ENCODE measurements around the gene TIMM50. TPM values are rescaled to one million over a fixed set of nuclear protein-coding genes. Genes with fewer than 3 reads are reported as not detected.

The TIMM50 gene
- total and polyA plus RNA-seq, 2 of the 13 experiments (the other 11 are each of a cell fraction or from before 2014, with no cell fraction given): 91.1 to 92.5 TPM

GRCh38 chr19:39506944-39507714 lies 26.5 kb downstream of the TIMM50 start (continued):
- TF ChIP-seq TEF (CRISPR knock-in tag; IDR thresholded peaks at IDR 0.05): peak; percentile 89
- TF ChIP-seq FOXK2 (IDR thresholded peaks at IDR 0.05): no peak
- no peak for TF ChIP-seq ZKSCAN8 (CRISPR knock-in tag; IDR thresholded peaks at IDR 0.05; ENCODE audit: borderline replicate concordance)
- TF ChIP-seq RELA (CRISPR knock-in tag; IDR thresholded peaks at IDR 0.05): peak; percentile 66; the same call in 1 of the 2 replicates
- peak; percentile 87 for TF ChIP-seq ZHX1 (CRISPR knock-in tag; IDR thresholded peaks at IDR 0.05; ENCODE audit: low read depth)
- peak; percentile 85 for TF ChIP-seq REPIN1 (CRISPR knock-in tag; IDR thresholded peaks at IDR 0.05; ENCODE audit: borderline replicate concordance, low read depth)
- no peak for TF ChIP-seq U2AF2 (IDR thresholded peaks at IDR 0.05; ENCODE audit: low read depth, low read length)
- no peak for TF ChIP-seq SNAI1 (CRISPR knock-in tag; IDR thresholded peaks at IDR 0.05; ENCODE audit: borderline replicate concordance)
- TF ChIP-seq ZNF441 (CRISPR knock-in tag; IDR thresholded peaks at IDR 0.05; ENCODE audit: borderline replicate concordance): peak; percentile 80
- peak; percentile 79 for TF ChIP-seq PRDM15 (CRISPR knock-in tag; IDR thresholded peaks at IDR 0.05)
- peak; percentile 91 for TF ChIP-seq EEA1 (CRISPR knock-in tag; IDR thresholded peaks at IDR 0.05; ENCODE audit: borderline replicate concordance)
- peak; percentile 57 for TF ChIP-seq ZNF629 (CRISPR knock-in tag; conservative IDR thresholded peaks at IDR 0.05)
- TF ChIP-seq ZNF18 (CRISPR knock-in tag; IDR thresholded peaks at IDR 0.05; ENCODE audit: insufficient replicate concordance): peak; percentile 38
- TF ChIP-seq HOMEZ (CRISPR knock-in tag; IDR thresholded peaks at IDR 0.05; ENCODE audit: low read depth): no peak
- TF ChIP-seq ZNF510 (CRISPR knock-in tag; IDR thresholded peaks at IDR 0.05; ENCODE audit: low read depth): no peak
- peak; percentile 35; the same call in 1 of the 2 replicates for TF ChIP-seq ZGPAT (CRISPR knock-in tag; IDR thresholded peaks at IDR 0.05)

Data from HepG2 (cell line).